ENCODE results near the gene SPACA7. TPM values are rescaled to one million over a fixed set of nuclear protein-coding genes. Genes with fewer than 3 reads are reported as not detected.

Gene SPACA7
- total and polyA plus RNA-seq, 9 of the 15 experiments (the other 6 are each of a cell fraction or from before 2014, with no cell fraction given) = not detected

DNA sequence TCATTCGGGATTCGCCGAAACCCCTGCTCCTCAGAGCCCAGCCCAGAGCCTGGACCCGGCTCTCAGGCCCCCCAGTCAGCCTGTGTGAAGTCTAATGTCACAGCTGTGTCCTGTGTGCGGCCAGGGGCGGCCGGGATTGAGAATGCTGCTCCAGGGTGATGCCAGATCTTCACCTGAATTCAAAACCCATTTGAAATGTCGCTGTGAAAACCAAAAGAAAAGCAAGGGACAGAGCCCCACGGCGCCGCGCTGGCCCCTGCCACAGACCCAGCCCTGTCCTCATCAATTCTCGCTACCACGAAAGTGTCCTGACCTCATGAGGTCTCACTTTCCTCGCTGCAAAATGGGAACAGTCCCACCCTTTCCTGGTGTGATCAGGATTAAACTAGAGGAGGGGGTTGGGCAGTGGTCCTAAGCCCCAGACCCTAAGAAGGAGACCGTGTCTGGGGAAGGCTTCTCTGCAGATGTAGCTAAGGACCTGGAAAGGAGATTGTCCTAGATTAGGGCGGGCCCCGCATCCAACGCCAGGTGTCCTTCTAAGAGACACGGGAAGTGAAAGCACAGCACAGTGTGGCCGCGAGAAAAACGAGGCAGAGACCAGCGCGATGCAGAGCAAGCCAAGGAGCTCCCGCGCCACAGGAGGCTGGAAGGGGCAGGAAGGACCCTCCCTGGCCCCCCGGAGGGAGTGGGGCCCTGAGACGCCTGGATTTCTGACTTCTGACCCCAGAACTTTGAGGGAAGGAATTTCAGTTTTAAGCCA, 34.0 kb upstream of the SPACA7 start:
- TF ChIP-seq SAFB2 (IDR thresholded peaks at IDR 0.05; ENCODE audit: borderline replicate concordance, low read depth, low read length, severe bottlenecking) = no peak
- TF ChIP-seq, protein P1, sequence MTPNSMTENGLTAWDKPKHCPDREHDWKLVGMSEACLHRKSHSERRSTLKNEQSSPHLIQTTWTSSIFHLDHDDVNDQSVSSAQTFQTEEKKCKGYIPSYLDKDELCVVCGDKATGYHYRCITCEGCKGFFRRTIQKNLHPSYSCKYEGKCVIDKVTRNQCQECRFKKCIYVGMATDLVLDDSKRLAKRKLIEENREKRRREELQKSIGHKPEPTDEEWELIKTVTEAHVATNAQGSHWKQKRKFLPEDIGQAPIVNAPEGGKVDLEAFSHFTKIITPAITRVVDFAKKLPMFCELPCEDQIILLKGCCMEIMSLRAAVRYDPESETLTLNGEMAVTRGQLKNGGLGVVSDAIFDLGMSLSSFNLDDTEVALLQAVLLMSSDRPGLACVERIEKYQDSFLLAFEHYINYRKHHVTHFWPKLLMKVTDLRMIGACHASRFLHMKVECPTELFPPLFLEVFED (CRISPR knock-in tag; conservative IDR thresholded peaks at IDR 0.05) = no peak
- DNase-seq (ENCODE audit: extremely low read depth in 1 of 4, low spot score in 3 of 4) = no peak
- no peaks in the 10 kb centered on the region for H3K9me1 ChIP-seq (ENCODE audit: control insufficient read depth, insufficient read depth, low read length)
- H3K4me1 ChIP-seq (replicated peaks in 1 of 2; ENCODE audit: control insufficient read depth in 2 of 2, insufficient read depth in 2 of 2, low read length in 2 of 2) = no peaks in the 10 kb centered on the region
- intact Hi-C loops (cut with micrococcal nuclease) (loop anchor here (10.0 kb wide), 1 partner anchor 273 kb away; no protein-coding TSS in a partner anchor), in situ Hi-C loops (cut with MboI) (no loop called here)
- no TSS peak for BruUV-seq (replicated peaks)
- no peak for FAIRE-seq
- H2AFZ ChIP-seq (ENCODE audit: low read depth, low read length) = no peak overlapping the region
- H3K9me3 ChIP-seq (replicated peaks; ENCODE audit: control insufficient read depth, insufficient read depth, low read depth, low read length) = no peaks in the 10 kb centered on the region
- H3K9ac ChIP-seq (ENCODE audit: insufficient read depth in 1 of 2, low read depth in 2 of 2, low read length in 2 of 2) = no peak overlapping the region
- no peak overlapping the region for H3K4me2 ChIP-seq (ENCODE audit: insufficient read depth, low read length)
- no peaks in the 10 kb centered on the region for H3K79me2 ChIP-seq (ENCODE audit: control insufficient read depth, insufficient read depth, low read length)
- H3K36me3 ChIP-seq (ENCODE audit: control insufficient read depth, insufficient read depth, low read length) = no peaks in the 10 kb centered on the region
- no peaks in the 10 kb centered on the region for H4K20me1 ChIP-seq (replicated peaks; ENCODE audit: control insufficient read depth, insufficient read depth, low read length)
- H3K4me3 ChIP-seq = no peak overlapping the region
- ATAC-seq = no peak
- H3K27ac ChIP-seq (ENCODE audit: extremely low read depth, low read depth, low read length) = no peak overlapping the region
- peaks cover 9 to 45% of the 10 kb centered on the region in 2 experiments; a peak in 3 of 5 replicates for H3K27me3 ChIP-seq (ENCODE audit: control insufficient read depth in 2 of 2, insufficient read depth in 2 of 2, low read length in 2 of 2)
- ChIA-PET POLR2A (no interaction called here), CTCF (ENCODE audit: low intra/inter-chr PET ratio) (no interaction called here)
- WGBS (ENCODE audit: insufficient coverage, low coverage, missing lambda C conversion rate) = under 1% methylated on average over 18 of the region's 29 CpGs

All from K562 (cell line).